GM19324 (cell line): ENCODE results near the gene POLR3H.
"Not testable (repeated sequence)": the region's sequence is repeated elsewhere in the genome, so short reads cannot be mapped to it uniquely, and the experiment has no call there.

Source experiments
- ATAC-seq: cut with Tn5 transposase; IDR thresholded peaks from one replicate; pipeline ENCODE4 v1.9.1; 2021; ENCODE audit warnings: mild to moderate bottlenecking, moderate library complexity; ENCODE audit not compliant: unreplicated experiment, low FRiP score

POLR3H gene

GRCh38 chr22:41565403-41566054 is 21.3 kb upstream of the POLR3H start:
- ATAC-seq = no peak

DNA sequence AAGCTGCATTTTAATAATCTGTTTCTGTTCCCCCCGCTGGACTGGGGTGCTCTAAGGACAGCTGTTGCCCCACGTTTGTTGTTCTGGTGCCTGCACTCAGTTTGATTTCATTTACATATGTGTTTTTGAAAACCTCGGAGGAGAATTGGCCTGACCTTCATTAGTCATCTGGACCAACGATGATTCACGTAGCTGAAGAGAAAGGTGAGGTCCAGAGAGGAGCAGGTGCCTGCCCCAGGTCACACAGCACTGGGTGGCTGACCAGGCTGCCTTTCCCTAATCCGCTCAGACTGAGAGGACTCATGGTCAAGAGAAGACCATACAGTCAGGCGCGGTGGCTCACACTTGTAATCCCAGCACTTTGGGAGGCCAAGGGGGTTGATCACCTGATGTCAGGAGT is 20.3 kb upstream of the POLR3H start:
- no peak for ATAC-seq

GRCh38 chr22:41563051-41563711 is 18.9 kb upstream of the POLR3H start:
- no peak for ATAC-seq

DNA sequence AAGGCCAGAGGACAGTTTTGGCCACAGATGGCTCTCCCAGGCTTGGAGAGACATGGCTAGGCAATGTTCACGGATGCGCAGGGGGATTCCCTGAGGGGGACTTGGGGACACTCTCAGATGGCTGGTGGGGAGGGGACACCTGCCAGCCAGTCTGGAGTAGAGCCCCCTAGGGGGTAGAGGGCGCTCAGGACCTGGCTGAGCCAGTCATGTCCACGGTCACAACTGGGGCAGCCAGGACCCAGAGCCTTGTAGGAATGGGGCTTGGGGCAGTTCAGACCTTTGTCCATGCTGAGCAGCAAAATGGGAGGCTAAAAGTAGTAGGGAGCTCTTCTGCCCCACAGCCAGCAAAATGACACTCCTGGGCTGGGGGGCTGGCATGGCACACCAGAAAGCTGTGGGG is 18.2 kb upstream of the POLR3H start:
- ATAC-seq = no peak

DNA sequence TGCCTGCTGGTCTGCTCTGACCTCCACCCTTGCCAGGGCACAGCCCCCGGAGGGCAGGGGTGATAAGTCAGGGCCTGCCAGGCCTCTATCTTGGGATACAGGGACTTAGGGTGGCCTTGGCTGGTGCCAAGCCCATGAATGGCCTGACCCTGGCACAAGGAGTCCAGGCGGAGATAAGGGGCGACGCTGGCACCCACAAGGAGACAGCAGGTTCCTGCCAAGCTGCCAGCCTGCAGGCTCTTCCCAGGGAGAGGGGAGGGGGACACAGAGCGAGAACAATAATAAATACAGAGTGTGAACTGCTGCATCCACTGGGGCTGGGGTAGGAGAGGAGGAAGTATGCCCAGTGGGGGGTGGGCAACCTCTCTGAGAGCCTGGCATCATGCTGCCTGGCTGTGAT is 17.5 kb upstream of the POLR3H start:
- no peak for ATAC-seq

DNA sequence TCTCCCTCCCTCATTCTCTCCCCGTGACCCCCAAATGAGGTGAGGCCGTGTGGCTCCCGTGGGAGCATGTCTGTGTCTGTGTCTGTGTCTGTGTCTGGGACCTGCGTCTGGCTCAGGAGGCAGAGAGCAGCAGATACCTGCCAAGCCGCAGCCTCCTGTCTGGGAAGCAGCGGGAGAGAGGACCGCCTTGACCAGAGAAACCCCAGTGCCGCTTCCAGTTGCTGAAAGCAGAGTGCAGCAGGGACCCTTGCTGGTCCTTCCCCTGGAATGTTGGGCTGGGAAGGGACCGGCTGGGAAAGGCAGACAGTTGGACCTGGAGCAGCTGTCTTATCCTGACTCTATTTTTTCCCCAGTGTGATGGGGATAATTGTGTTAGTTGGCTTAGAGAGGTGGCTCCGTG is 17.1 kb upstream of the POLR3H start:
- no peak for ATAC-seq

DNA sequence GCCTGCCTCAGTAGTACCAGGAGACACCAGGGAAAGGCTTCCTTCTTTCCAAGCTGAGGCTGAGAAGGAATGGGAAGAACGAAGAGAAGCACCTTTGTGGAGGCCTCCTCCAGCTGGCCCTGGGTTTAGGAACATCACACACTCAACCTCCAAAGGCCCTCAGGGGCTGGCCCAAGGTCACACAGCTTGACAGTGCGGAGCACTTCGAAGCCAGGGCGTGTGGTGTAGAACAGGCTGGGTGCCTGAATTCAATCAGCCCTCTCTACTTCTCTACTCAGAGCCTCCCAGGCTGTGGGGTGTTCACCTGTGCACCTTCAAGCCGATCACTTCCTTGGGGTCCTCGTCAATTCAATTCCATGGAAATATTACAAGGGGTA is 15.8 kb upstream of the POLR3H start:
- ATAC-seq = no peak

DNA sequence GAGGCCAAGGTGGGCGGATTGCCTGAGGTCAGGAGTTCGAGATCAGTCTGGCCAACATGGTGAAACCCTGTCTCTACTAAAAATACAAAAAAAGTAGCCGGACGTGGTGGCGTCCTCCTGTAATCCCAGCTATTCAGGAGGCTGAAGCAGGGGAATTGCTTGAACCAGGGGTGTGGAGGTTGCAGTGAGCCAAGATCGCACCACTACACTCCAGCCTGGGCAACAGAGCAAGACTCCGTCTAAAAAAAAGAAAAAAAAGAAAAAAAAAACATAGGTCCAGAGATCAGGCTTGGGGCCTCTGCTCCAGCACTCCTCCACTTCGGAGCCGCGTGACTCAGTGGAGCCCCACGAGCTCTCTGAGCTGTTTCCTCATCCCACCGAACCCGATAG is 14.0 kb upstream of the POLR3H start:
- not testable (repeated sequence) for ATAC-seq

DNA sequence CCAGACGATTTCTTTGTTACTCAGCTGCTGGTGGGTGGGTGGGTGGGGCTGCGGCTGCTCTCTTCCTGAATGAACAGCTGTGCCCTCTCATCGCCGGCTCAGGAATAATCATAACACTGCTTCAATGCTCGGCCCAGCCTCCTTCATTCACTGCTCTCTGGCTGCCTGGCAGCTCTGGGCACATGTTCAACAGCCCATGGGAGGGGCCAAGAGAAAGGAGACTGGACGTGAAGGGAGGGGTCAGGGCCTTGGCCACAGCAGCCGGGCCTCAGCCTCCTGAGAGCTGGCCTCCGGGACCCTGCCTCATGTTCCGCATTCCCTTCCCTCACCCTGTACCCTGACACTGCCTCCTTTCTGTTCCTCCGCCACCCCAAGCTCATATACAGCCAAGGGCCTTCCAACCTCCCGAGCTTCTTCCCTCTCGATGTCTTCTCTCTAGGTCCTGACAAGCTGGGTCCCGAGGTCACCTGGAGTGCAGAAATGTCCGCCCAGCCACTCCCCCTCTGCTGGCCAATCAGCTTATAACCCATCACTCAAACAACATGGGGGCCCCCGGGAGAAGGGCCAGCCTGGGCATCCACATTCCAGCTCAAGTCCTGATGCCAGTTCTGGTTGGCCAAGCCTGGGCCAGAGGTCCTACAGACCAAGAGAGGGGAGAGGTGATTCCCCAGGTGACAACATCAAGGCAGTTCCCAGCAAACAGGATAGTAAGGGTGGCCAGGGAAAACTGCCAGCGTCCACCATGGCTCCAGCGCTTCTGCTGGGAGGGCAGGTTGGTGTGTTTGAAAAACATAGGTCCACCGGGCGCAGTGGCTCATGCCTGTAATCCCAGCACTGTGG is 13.4 kb upstream of the POLR3H start:
- no peak for ATAC-seq

- ATAC-seq = no peak
Measured at GRCh38 chr22:41556561-41556960, 12.3 kb upstream of the POLR3H start.

- no peak for ATAC-seq
Measured at GRCh38 chr22:41555325-41555982, 11.2 kb upstream of the POLR3H start.

DNA sequence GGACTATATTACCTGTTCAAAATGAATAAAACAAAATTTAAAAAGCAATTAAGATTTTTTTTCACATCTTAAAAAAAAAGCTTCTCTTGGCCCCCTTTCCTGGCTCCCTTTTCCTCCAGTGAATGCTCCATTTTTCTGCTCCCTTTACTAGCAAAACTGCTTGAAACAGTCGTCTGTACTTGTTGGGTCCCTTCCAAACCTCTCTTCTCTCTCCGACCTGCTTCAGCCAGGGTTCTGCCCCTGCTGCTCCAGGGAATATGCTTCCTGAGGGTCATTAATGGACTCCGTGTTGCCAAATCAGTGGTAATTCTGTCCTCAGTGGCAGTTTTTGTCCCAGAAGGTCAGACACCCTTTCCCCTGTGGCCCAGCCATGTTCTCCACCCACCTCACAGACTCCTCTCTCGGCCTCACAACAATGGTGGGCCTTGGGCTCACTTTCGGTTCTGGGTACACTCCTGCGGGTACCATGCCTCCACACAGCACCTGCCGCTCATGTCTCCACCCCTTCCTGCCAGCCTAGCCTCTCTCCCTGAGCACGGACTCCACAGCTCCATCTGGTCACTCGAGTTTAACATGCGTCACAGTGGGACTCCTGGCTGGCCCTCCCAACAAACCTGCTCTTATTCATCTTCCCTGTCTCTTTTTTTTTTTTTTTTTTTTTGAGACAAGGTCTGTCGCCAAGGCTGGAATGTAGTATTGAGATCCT is 7.8 kb upstream of the POLR3H start:
- ATAC-seq = no peak

DNA sequence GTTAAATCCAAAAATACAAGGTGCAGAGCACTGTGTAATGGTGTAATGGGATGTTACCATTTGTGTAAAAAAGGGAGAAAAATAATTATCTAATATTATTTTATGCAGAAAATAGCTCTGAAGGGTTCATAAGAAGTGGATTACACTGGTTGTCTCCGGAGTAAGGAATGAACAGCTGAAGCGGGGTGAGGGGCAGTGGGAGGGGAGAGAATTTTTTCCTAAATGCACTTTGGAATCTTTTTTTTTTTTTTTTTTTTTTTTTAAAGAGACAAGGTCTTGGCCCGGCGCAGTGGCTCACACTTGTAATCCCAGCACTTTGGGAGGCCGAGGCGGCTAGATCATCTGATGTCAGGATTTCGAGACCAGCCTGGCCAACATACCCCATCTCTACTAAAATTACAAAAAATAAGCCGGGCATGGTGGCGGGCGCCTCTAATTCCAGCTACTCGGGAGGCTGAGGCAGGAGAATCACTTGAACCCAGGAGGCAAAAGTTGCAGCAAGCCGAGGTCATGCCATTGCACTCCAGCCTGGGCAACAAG is 6.8 kb upstream of the POLR3H start:
- no peak for ATAC-seq

GRCh38 chr22:41548830-41549211 is 4.6 kb upstream of the POLR3H start:
- no peak for ATAC-seq

DNA sequence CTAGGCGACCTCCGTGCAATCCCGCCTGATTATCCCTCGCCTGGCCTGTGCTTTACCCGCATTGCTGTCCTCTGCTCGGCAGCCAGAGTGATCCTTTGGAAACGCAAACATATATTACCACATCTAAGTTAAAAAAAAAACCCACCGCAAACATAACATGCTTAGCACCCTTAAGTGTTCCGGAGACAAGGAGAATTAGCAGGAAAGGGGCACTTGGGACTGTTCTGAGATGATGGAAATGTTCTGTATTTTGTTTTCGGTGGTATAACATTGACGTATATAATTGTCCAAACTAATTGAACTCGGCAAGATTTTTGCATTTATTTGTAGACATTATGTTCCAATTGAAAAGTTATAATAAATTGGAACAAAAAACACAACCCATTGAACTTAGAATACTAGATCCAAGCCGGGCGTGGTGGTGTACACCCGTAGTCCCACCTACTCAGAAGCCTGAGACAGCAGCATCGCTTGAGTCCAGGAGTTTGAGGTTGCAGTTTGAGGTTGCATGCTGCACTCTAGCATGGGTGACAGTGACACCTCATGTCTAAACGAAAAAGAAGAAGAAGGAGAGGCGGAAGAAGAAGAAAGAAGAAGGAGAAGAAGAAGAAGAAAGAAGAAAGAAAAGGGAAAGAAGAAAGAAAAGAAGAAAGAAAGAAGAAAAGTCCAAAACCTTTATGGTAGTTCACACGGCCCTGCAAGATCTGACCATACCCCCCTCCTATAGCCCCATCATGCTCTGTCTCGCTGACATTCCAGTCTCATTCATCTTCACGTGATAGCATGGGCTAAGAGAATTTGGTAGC is 604 bp upstream of the POLR3H start:
- no peak for ATAC-seq

GRCh38 chr22:41542224-41542623 is 2.0 kb downstream of the POLR3H start:
- no peak for ATAC-seq

- no peak for ATAC-seq
Measured at GRCh38 chr22:41541484-41541883, 2.8 kb downstream of the POLR3H start.

DNA sequence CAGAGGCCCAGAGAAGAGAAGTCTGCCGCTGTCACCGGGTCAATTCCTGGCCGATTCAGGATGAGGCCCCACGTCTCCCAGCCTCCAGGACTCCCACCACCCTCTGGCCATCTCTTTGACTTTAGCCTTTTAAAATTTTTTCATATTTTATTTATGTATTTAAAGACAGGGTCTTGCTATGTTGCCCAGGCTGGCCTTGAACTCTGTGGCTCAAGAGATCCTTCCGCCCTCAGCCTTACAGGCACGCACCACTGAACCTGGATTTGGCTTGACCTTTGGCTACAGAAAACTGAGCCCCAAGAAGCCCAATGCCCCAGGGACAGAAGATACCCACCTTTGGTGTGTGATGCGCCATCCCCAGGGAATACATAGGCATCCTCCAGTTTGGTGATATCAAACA is 3.9 kb downstream of the POLR3H start:
- ATAC-seq = no peak

DNA sequence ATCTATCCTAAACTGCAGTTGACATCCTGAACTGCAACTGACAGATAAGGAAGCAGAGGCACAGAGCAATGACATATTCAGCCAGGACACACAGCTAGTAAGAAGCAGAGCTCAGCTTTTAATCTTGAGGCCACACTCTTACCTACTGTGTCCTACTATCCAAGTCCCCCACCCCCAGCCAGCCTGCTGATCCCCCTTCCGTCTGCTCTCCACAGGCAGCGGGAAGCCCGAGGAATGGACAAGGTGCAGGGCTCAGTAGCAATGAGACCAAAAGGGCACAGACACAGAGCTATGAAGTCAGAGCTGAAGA is 4.3 kb downstream of the POLR3H start:
- ATAC-seq = no peak
